GM18520 (cell line): Measurements from ENCODE around the gene EGFL7.

Source experiments
- ATAC-seq: cut with Tn5 transposase; IDR thresholded peaks from one replicate; pipeline ENCODE4 v1.9.1; 2021; ENCODE audit not compliant: unreplicated experiment

EGFL7 gene

GRCh38 chr9:136671646-136672430, 9.1 kb downstream of the EGFL7 start:
- no peak for ATAC-seq

- ATAC-seq = no peak
Observed at GRCh38 chr9:136672431-136673087, 9.8 kb downstream of the EGFL7 start.

- ATAC-seq = no peak
Observed at GRCh38 chr9:136673088-136673974, 10.6 kb downstream of the EGFL7 start.

GRCh38 chr9:136673975-136674785, 11.5 kb downstream of the EGFL7 start:
- ATAC-seq = no peak

GRCh38 chr9:136674786-136675349, 12.2 kb downstream of the EGFL7 start:
- ATAC-seq = no peak

GRCh38 chr9:136675477-136676296, 13.0 kb downstream of the EGFL7 start:
- no peak for ATAC-seq

- no peak for ATAC-seq
Observed at GRCh38 chr9:136676297-136676794, 13.6 kb downstream of the EGFL7 start.

- ATAC-seq = no peak
Observed at GRCh38 chr9:136676920-136677686, 14.4 kb downstream of the EGFL7 start.

GRCh38 chr9:136678034-136678433, 15.3 kb downstream of the EGFL7 start:
- ATAC-seq = no peak

- no peak for ATAC-seq
Observed at GRCh38 chr9:136678624-136679023, 15.9 kb downstream of the EGFL7 start.

- no peak for ATAC-seq
Observed at GRCh38 chr9:136679431-136679941, 16.8 kb downstream of the EGFL7 start.

GRCh38 chr9:136681029-136681428, 18.3 kb downstream of the EGFL7 start:
- no peak for ATAC-seq

GRCh38 chr9:136681945-136682699, 19.4 kb downstream of the EGFL7 start:
- ATAC-seq = no peak

GRCh38 chr9:136682710-136683109, 20.0 kb downstream of the EGFL7 start:
- ATAC-seq = no peak

GRCh38 chr9:136683173-136683745, 20.5 kb downstream of the EGFL7 start:
- no peak for ATAC-seq

GRCh38 chr9:136683755-136684154, 21.0 kb downstream of the EGFL7 start:
- ATAC-seq = no peak

- no peak for ATAC-seq
Observed at GRCh38 chr9:136684339-136684738, 21.6 kb downstream of the EGFL7 start.
